ENCODE measurements around the gene GRK5. TPM values are rescaled to one million over a fixed set of nuclear protein-coding genes. Genes with fewer than 3 reads are reported as not detected.

GRK5 gene
- total RNA-seq, 1 donor = 20.5 TPM

DNA sequence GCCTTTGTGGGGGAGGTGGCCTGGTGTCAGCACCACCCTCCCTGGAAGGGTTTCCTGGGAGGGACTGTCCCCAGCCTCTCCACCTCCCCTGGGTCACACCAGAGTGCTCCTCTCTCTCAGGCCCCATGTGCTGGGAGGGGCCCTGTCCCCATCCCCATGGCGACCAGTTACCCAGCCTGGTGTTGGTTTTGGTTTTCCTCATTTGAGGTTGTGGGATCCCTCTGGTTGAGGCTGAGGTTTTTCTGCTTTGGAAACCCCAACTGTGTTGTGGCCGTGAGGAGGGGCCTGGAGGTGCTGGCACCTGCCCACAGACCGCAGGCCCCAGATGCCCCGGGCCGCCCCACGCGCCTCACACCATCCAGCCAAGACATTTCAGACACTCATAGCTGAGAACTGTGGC, 106.3 kb downstream of the GRK5 start:
- TF ChIP-seq, protein P1, sequence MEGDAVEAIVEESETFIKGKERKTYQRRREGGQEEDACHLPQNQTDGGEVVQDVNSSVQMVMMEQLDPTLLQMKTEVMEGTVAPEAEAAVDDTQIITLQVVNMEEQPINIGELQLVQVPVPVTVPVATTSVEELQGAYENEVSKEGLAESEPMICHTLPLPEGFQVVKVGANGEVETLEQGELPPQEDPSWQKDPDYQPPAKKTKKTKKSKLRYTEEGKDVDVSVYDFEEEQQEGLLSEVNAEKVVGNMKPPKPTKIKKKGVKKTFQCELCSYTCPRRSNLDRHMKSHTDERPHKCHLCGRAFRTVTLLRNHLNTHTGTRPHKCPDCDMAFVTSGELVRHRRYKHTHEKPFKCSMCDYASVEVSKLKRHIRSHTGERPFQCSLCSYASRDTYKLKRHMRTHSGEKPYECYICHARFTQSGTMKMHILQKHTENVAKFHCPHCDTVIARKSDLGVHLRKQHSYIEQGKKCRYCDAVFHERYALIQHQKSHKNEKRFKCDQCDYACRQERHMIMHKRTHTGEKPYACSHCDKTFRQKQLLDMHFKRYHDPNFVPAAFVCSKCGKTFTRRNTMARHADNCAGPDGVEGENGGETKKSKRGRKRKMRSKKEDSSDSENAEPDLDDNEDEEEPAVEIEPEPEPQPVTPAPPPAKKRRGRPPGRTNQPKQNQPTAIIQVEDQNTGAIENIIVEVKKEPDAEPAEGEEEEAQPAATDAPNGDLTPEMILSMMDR (IDR thresholded peaks at IDR 0.05; ENCODE audit: insufficient read depth, low read length) = no peak

DNA sequence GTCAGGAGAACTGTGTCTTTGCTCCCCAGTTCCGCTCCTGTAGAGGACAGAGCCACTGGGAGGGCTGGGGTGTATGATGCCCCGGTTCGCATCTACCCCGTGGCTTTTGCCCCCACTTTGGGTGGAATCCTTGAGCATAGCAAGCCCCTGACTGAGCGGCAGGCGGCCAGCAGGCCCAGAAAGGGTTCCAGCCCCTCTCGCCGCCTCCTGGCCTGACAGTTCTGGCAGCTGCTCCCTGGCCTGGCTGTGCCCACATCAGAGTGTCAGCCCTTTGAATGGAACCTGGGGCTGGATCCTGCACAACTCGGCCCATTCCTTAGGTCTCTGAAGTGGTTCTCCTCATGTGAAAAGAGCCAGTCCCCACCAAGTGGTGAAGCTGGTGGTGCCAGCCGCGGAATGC, 106.7 kb downstream of the GRK5 start:
- no peak overlapping the region for H3K4me3 ChIP-seq (ENCODE audit: low read depth, low read length)
- no peak for DNase-seq (ENCODE audit: low read depth)
- TF ChIP-seq, protein P1 (IDR thresholded peaks at IDR 0.05; ENCODE audit: insufficient read depth, low read length) = no peak

More for the DNA sequence above, 106.3 kb downstream of the GRK5 start:
- H3K4me3 ChIP-seq (ENCODE audit: low read depth, low read length) = no peak overlapping the region
- no peak for DNase-seq (ENCODE audit: low read depth)

DNA sequence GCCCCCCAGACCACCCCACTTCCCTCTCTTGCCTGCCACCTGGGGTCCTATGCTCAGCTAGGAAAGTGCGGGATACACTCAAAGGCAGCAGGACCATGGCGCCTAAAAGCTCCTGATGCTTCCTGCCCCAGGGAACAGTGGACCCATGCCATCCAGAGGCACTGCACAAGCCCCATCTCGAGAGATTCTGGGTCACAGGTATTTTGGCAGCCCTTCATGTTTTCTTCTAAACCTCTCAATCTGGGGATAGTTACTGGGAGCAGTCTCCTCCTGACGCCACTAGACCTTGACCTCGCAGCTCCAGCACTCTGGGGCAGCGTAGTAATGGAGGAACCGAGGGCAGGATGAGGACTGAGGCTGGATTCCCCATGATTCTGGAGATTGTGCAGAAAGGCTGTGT, 107.1 kb downstream of the GRK5 start:
- DNase-seq (ENCODE audit: low read depth) = no peak
- TF ChIP-seq, protein P1 (IDR thresholded peaks at IDR 0.05; ENCODE audit: insufficient read depth, low read length) = no peak
- no peak overlapping the region for H3K4me3 ChIP-seq (ENCODE audit: low read depth, low read length)

DNA sequence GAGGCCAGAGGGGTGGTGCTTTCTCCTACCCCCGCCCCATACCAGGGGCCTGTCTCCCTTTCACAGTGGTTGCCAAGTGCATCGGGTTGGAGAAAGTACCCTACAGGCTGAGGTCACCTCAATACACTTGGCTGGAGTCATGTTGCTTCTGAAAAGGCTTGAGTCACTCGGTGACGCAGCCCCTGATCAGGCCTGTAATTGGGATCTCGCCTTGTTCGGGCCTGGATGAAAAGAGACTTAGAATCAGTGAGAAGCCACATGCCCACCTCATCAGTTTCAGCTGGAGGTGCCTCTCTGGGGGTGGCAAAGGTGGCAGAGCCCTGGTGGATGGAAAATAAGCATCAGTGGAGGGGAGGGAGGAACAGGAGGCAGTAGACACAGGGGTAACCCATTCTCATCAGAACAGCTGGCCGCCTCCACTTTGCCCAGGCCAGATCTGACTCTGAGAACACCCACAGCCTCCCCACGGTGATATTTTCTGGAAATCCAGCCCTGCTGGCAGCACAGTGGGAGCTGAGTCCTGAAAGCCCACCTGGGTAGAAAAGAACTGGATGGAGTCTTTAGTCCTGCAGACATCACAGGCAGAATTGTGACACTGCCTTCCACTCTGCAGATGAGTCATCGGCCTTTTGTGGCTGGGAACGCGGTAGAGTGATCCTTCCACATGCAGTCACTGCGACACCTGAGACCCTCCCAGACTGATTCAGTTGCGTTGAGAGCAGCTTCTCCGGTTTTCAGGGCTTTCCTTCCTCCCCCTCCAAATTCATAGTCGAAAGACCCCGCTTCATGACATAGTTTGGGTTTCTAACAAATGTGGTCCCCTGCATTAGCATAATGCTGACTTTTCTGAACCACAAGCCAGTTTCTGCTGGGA, 108.0 kb downstream of the GRK5 start:
- TF ChIP-seq, protein P1 (IDR thresholded peaks at IDR 0.05; ENCODE audit: insufficient read depth, low read length) = no peak
- H3K4me3 ChIP-seq (ENCODE audit: low read depth, low read length) = no peak overlapping the region
- DNase-seq (ENCODE audit: low read depth) = peak; percentile 89

DNA sequence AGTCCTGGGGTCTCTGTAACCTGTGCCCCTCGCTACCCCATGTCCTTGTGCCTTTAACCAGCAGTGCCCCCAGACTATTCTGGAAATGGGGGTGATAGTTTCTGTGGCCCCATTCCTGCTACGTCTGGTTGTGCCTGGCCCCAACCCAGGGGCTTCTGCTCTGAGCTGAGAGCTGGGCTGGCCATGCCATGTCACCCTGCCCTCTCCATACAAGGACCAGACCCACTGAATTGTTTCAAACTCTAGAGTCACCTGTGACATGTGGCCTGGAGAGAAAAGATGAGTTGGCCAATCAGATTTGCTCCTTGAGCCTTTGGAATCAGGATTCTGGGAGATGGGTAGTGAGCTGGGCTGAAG, 108.6 kb downstream of the GRK5 start:
- no peak for DNase-seq (ENCODE audit: low read depth)
- TF ChIP-seq, protein P1 (IDR thresholded peaks at IDR 0.05; ENCODE audit: insufficient read depth, low read length) = no peak
- H3K4me3 ChIP-seq (ENCODE audit: low read depth, low read length) = no peak overlapping the region

DNA sequence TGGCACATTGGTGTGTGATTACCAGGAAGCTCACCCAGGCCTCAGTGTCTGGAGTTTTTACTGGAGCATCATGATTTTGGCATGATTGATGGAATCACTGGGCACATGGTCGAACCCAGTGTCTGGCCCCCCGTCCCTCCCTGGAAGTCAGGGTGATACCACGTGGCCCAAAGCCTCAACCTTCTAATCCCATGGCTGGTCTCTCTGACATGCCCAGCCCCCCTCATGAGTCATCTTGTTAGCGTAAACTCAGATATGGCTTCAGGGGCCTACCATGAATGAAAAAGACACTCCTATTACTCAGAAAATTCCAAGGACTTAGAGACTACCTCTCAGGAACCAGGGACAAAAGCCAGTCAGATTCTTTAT, 109.3 kb downstream of the GRK5 start:
- TF ChIP-seq, protein P1 (IDR thresholded peaks at IDR 0.05; ENCODE audit: insufficient read depth, low read length) = no peak
- H3K4me3 ChIP-seq (ENCODE audit: low read depth, low read length) = no peak overlapping the region
- DNase-seq (ENCODE audit: low read depth) = peak; percentile 76

All from fibroblast of the aortic adventitia (primary cell).